Activated CD4-positive, alpha-beta T cell treated with anti-CD3 and anti-CD28 coated beads for 1 hour (primary cell): Measurements from ENCODE around the gene NOX5.

ENCODE experiments used
- DNase-seq: peaks from one replicate; pipeline ENCODE4 v3.0.0-alpha.2; 2020

NOX5 gene

DNA sequence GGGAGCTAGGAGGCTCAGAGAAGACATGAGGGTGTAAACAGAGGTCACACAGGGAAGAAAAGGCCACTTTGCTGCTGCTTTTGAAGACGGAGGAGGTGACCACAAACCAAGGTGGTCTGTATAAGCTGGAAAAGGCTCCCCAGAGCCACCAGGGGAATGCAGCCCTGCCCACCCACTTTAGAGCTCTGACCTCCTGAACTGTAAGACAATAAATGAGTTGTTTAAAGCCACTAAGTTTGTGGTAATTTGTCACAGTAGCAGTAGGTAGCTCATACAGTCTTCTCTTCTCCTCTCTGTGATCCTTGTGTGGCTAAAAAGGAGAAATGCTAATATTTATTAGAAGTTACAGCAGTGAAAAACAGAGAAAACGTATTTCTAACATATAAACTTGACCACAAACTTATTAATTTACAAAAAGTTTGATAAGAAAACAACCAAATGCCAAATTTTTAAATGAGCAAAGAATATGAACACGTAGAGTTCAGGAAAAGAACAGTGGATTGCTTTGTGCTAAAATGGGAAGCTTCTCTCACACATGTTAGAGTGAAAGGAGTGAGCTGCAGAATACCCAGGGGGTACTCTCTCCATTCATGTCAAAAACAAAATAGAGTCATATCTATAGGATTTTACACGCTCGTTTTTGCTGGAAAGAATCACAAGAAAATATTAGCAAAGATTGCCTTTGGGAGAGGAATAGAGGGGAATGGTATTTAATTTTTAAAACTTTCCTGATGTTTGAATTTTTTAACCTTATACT, 71.0 kb downstream of the NOX5 start:
- no peak for DNase-seq

DNA sequence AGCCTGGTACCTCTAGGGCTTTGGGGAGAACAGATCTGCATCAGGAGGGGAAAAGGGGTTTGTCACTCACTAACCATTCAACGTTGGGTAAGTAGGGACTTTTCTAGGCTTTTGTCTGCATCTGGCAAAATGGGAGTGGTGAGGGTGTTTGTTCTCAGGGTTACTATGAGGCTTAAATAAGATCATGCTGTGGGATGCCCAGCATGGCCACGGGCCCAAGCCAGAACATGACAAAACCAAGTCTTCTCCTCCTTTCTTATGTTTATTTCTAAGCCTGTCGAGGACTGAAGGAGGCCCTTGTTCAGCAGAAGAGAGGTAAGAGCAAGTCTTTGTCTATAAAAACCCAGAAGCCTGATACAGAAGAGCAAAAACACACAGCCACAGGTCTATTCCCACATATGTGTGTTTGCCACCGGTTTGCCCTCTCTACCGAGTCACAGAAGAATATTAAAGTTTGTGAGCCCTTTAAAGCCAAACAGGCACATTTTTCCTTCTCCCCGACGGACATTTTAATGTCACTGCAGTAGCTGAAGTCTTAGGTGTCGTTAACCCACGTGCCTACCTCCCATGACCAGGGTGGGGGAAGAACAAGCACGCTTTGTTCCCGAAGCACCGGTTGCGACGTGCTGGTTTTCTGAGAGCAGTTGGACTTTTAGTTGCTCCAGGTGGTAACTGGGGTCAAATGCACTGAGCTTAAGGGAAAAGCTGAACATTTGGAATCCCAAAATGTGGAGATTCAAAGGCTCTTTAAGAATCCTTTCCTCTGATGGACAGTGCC, 72.1 kb downstream of the NOX5 start:
- DNase-seq: no peak

- DNase-seq: no peak
Measured at GRCh38 chr15:69087366-69087976, 73.0 kb downstream of the NOX5 start.

DNA sequence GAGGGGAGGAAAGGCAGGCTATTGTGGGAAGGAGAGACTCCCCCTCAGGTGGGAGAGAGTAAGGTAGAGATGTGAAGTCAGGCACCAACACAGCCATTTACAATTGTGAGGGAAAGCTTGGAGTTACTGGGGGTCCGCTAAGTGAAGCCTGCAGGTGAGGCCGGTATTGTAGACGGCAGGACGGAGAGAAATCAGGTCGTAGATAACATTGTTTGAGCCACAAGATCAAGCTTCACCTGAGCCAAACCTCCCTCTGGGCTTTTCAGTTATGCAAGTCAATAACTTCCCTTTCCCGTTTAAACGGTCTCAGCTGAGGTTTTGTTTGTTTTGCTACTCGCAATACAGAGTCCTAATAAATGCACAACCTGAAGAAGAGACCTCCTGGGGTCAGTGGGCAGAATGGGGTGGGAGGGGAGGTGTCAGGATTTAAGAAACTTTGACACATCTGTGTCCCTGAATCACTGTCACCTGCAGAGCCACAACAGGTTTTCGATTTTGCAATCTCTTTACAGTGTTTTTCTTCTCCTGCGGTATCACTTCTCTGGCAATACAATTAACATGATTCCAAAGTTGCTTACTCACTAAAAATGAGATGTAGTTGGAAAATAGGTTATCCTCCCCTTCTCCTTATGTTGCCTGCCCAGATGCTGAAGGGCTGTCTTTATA, 73.9 kb downstream of the NOX5 start:
- DNase-seq: no peak

DNA sequence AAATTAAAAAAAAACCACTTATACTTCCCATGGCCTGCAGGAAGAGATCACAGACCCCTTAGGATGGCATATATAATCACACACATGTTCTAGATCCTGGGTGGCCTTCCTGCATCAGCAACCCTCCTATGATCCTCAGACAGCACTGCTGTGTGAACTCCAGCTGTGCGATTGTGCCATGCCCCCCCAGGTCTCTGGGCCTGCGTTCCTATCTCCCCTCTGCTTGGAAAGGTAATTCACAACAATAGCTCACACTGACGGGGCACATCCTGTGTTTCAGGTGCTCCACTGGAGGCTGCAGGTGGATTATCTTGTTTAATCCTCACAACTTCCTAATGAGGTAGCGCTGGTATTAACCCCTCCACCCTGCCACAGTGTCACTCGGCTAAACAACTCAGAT, 74.8 kb downstream of the NOX5 start:
- no peak for DNase-seq

GRCh38 chr15:69090197-69090948, 75.9 kb downstream of the NOX5 start:
- DNase-seq: no peak

GRCh38 chr15:69091654-69092053, 77.2 kb downstream of the NOX5 start:
- DNase-seq: no peak

DNA sequence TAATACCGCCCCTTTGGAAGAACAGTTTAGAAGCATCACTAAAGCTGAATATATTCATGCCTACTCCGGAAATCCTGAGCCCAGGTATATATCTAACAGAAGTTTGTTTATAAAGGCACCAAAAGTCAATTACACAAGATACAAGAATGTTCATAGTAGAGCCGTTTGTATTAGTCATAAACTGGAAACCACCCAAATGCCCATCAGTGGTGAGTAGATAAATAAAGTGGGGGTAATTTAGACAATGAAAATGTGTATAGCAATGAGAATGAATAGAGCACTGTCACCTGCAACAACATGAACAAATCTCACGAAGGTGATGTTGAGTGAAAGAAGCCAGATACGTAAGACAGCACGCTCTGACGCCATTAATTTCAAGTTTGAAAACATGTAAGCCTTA, 77.7 kb downstream of the NOX5 start:
- no peak for DNase-seq

- no peak for DNase-seq
Measured at GRCh38 chr15:69093127-69093526, 78.6 kb downstream of the NOX5 start.

DNA sequence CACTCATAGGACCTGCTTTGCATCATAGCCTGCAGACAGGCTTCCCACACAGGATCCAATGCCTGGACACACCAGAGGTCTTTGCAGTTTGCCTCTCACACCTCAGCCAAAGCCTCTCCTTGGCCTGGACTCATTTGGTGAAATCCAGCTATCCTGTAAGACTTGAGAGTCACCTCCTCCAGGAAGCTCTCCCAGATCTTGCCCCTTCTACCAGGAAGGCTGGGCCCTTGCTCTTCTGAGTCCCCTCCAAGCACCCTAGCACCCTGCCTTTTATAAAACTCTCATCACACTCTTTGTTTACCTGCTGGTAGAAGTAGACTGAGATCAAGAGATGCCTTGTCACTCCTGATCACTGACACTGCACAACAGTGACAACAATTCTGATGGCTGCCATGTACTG, 79.1 kb downstream of the NOX5 start:
- no peak for DNase-seq

DNA sequence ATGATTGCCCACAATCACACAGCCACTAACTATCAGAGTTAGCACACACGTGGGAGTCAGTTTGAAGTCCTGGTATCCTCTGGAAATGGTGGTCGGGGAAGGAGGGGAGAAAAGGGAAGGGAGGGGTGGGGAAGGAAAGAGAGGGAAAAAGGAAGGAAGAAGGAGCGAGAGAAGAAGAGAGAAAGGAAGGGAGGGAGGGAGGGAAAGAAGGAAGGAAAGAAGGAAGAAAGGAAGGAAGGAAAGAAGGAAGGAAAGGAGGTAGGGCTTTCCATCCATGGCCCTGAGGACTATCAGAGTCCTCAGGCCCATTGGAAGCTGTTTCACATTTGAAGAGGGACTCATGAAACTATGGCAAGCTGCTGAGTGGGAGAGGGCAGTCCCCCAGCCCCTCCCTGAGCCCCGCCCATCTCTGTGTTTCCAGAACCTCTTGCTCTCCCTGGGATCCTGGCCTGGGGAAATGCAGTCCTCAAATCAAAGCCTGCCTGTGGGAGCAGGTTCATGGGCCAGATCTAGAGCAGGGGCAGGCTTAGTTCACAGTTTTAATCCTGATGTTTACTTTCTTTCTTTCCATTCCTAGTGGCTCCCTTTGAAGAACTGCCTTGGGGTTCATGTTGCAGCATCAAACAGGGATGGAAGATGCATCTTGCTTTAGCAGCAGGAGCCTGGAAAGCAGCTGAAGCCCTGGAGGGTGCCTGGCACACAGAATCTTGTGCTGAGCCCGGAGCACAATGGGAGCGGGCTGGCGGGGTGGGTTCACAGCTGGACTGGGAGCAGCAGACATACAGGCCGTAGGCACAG, 79.8 kb downstream of the NOX5 start:
- no peak for DNase-seq

GRCh38 chr15:69095274-69095673, 80.8 kb downstream of the NOX5 start:
- no peak for DNase-seq

- no peak for DNase-seq
Measured at GRCh38 chr15:69096196-69096595, 81.7 kb downstream of the NOX5 start.

- DNase-seq: no peak
Measured at GRCh38 chr15:69096626-69097025, 82.1 kb downstream of the NOX5 start.

GRCh38 chr15:69098771-69099170, 84.3 kb downstream of the NOX5 start:
- DNase-seq: no peak

- no peak for DNase-seq
Measured at GRCh38 chr15:69099941-69100340, 85.4 kb downstream of the NOX5 start.

DNA sequence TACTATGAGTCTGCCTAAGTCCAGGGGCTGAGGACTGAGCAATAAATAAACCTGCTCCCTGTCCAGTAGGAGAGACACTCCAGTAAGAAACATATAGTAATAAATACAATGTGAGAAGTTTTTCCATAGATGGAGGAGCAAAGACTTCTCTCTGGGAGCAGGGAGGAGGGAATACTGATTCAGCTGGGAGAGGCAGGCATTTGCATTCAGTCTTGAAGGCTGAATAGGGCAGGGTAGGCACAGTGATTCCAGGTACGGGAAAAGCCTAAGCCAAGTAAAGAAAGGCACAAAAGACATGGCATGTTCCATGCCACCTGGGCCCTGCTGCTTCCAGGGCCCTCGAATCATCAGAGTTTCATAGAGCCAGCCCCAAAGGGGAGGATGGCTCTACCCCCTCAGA, 86.3 kb downstream of the NOX5 start:
- no peak for DNase-seq

DNA sequence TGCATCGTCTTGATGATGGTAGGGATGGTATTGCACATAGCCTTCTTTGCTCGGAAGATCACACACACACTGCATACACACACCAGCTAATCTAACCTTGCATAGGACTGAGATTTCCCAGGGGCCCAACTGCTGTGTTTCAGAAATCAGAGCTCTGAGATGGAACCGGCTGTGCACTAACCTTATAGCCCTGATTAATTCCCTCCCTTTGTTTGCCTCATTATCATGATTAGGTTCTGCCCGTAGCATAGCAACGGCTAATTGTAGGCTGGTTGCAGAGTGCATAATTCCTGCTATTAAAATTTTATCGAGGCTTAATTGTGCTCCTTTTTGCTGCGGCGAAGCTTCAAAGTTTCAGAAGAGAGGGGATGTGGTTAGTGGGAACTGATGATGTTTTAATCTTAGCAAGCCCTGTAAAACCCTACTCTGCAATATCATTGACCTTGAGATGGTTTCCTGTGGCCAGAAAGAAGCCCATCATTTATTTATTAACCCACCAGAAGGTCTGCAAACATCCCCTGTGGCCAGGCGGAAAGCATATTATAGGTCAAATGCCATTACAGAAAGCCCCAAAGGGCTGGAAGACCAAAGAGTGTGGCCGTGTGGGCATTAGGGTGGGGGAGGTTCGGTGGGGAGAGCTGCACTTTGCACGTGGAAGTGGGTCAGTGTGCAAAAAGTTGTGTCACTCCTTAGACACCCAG, 89.7 kb downstream of the NOX5 start:
- DNase-seq: no peak

- no peak for DNase-seq
Measured at GRCh38 chr15:69105451-69105985, 91.0 kb downstream of the NOX5 start.

- no peak for DNase-seq
Measured at GRCh38 chr15:69107025-69107620, 92.6 kb downstream of the NOX5 start.
